Heart left ventricle (tissue), 11 donors: ENCODE results near the gene MVD. TPM values are rescaled to one million over a fixed set of nuclear protein-coding genes. Genes with fewer than 3 reads are reported as not detected.

Experiments used
- polyA plus RNA-seq, 2 donors: library from polyadenylated mRNA; stranded (reverse); fragments of 200-250 nt; gene quantifications; one replicate each; pipeline ENCODE4 v1.2.3, GENCODE V29; 2013
- total RNA-seq, 9 donors: library from RNA; depleted of rRNA in 2 of 9; stranded (reverse); fragments of >200 nt in 2 of 9; fragmentation: NEBNext Ultra II Directional in 3 of 9; extraction: Animal tissue kit (Norgen Biotek cat#: 25700) in 3 of 9; gene quantifications; one replicate each; pipeline versions ENCODE4 v1.1.0 to v1.2.4, GENCODE V29; 2016 to 2023
- donor health status: ischemic (EF 13 %, LVEDD 7.1; RV severe dilation, severe dysfunction).
- donor health status: healthy with polysubstance abuse.
- donor health status: DM: no; HTN: yes; CAD: no.
- donor health status: DM: no; HTN: no; CAD: no.
- donor health status: ischemic (EF 25% LVEDD 5.7; RV mildly dilated, moderate dysfunction).
- donor health status: healthy.
- donor health status: DM: yes; HTN: yes; CAD: no.
- donor health status: PGD.
- donor health status: nonischemic (EF 23%, LVEDD 6.1; RV moderate dilation, normal function).

Gene MVD
- total and polyA plus RNA-seq, 11 donors = 17.5 to 41.2 (median 21.0) TPM

Other genes starting within 250 kb of the MVD start
- gene ZFPM1, start 209.8 kb downstream of the MVD start, total RNA-seq = 1 to 10 TPM; 1.3 to 6.1 (median 4.1) TPM
- gene ZFPM1, start 209.8 kb downstream of the MVD start, polyA plus RNA-seq = 1 to 10 TPM; 1.6 to 6.3 TPM
- gene ZC3H18, start 92.7 kb downstream of the MVD start, total RNA-seq = 10 to 100 TPM in 8 of 9 donors, 1 to 10 TPM in 1; 8.4 to 28.4 (median 21.9) TPM
- gene ZC3H18, start 92.7 kb downstream of the MVD start, polyA plus RNA-seq = 10 to 100 TPM; 20.5 to 23.7 TPM
- not detected for gene IL17C, start 24.5 kb downstream of the MVD start, total RNA-seq
- gene IL17C, start 24.5 kb downstream of the MVD start, polyA plus RNA-seq = not detected
- 100 to 1,000 TPM in 1 of 9 donors, 10 to 100 TPM in 8; 22.6 to 227 (median 34.4) TPM for gene CYBA, start 12.0 kb downstream of the MVD start, total RNA-seq
- gene CYBA, start 12.0 kb downstream of the MVD start, polyA plus RNA-seq = 10 to 100 TPM; 46.5 to 48.8 TPM
- gene SNAI3, start 23.4 kb upstream of the MVD start, total RNA-seq = 1 to 10 TPM in 6 of 9 donors, under 1 TPM in 3; 0.76 to 9.5 (median 1.4) TPM
- gene SNAI3, start 23.4 kb upstream of the MVD start, polyA plus RNA-seq = 1 to 10 TPM; 1.7 to 4.4 TPM
- 10 to 100 TPM in 8 of 9 donors, 1 to 10 TPM in 1; 9.3 to 28.5 (median 15.4) TPM for gene RNF166, start 43.3 kb upstream of the MVD start, total RNA-seq
- gene RNF166, start 43.3 kb upstream of the MVD start, polyA plus RNA-seq = 10 to 100 TPM; 14.7 to 21.8 TPM
- 10 to 100 TPM in 7 of 9 donors, 1 to 10 TPM in 2; 6.5 to 20.8 (median 12.3) TPM for gene CTU2, start 43.4 kb upstream of the MVD start, total RNA-seq
- 10 to 100 TPM; 16.0 to 20.8 TPM for gene CTU2, start 43.4 kb upstream of the MVD start, polyA plus RNA-seq
- gene PIEZO1, start 122.1 kb upstream of the MVD start, total RNA-seq = 10 to 100 TPM; 14.2 to 59.7 (median 19.7) TPM
- 10 to 100 TPM; 31.2 to 45.0 TPM for gene PIEZO1, start 122.1 kb upstream of the MVD start, polyA plus RNA-seq
- 1 to 10 TPM in 4 of 9 donors, under 1 TPM in 5; 0.23 to 6.1 (median 0.70) TPM for gene CDT1, start 140.7 kb upstream of the MVD start, total RNA-seq
- under 1 TPM; 0.19 to 0.40 TPM for gene CDT1, start 140.7 kb upstream of the MVD start, polyA plus RNA-seq
- gene APRT, start 148.8 kb upstream of the MVD start, total RNA-seq = 10 to 100 TPM; 26.6 to 75.8 (median 44.2) TPM
- gene APRT, start 148.8 kb upstream of the MVD start, polyA plus RNA-seq = 100 to 1,000 TPM in 1 of 2 donors, 10 to 100 TPM in 1; 62.6 to 129 TPM
- 10 to 100 TPM; 10.7 to 22.7 (median 13.3) TPM for gene GALNS, start 193.9 kb upstream of the MVD start, total RNA-seq
- gene GALNS, start 193.9 kb upstream of the MVD start, polyA plus RNA-seq = 10 to 100 TPM; 14.1 to 16.4 TPM
- 10 to 100 TPM; 20.3 to 65.7 (median 44.2) TPM for gene TRAPPC2L, start 194.0 kb upstream of the MVD start, total RNA-seq
- 10 to 100 TPM; 30.3 to 51.3 TPM for gene TRAPPC2L, start 194.0 kb upstream of the MVD start, polyA plus RNA-seq
- gene PABPN1L, start 203.6 kb upstream of the MVD start, total RNA-seq = not detected
- gene PABPN1L, start 203.6 kb upstream of the MVD start, polyA plus RNA-seq = not detected